HG03432 (cell line): ENCODE results near the gene PSMA5.
A peak's percentile ranks its signal among the peaks of the same experiment; 100 is the strongest.
"Not testable (repeated sequence)": the region's sequence is repeated elsewhere in the genome, so short reads cannot be mapped to it uniquely, and the experiment has no call there.

ENCODE experiments used
- ATAC-seq: cut with Tn5 transposase; IDR thresholded peaks from one replicate; pipeline ENCODE4 v1.9.1; 2021; ENCODE audit warnings: mild to moderate bottlenecking, moderate library complexity; ENCODE audit not compliant: unreplicated experiment

PSMA5 gene

GRCh38 chr1:109434484-109434883 lies 8.2 kb upstream of the PSMA5 start:
- no peak for ATAC-seq

GRCh38 chr1:109433322-109433721 lies 7.1 kb upstream of the PSMA5 start:
- ATAC-seq = no peak

GRCh38 chr1:109432336-109432735 lies 6.1 kb upstream of the PSMA5 start:
- ATAC-seq = no peak

GRCh38 chr1:109427171-109427467 lies 871 bp upstream of the PSMA5 start:
- no peak for ATAC-seq

GRCh38 chr1:109425391-109426280 lies 612 bp downstream of the PSMA5 start:
- peak; percentile 30 for ATAC-seq

- no peak for ATAC-seq
These were observed 2.8 kb downstream of the PSMA5 start for GRCh38 chr1:109423498-109423897.

GRCh38 chr1:109412551-109412950 lies 13.7 kb downstream of the PSMA5 start:
- no peak for ATAC-seq

- no peak for ATAC-seq
These were observed 21.4 kb downstream of the PSMA5 start for GRCh38 chr1:109404838-109405237.

- no peak for ATAC-seq
These were observed 24.2 kb downstream of the PSMA5 start for GRCh38 chr1:109402025-109402424.

- no peak for ATAC-seq
These were observed 26.1 kb downstream of the PSMA5 start for GRCh38 chr1:109400035-109400655.

GRCh38 chr1:109399326-109399957 lies 26.8 kb downstream of the PSMA5 start:
- no peak for ATAC-seq

GRCh38 chr1:109398343-109399225 lies 27.7 kb downstream of the PSMA5 start:
- no peak for ATAC-seq

- ATAC-seq = peak; percentile 86
These were observed 28.5 kb downstream of the PSMA5 start, which contains the start of gene SORT1 for GRCh38 chr1:109397581-109398342. SORT1 (minus strand) TSS chr1:109397918; CDS start chr1:109397892, 26 bp downstream.

- ATAC-seq = peak; percentile 20
These were observed 29.2 kb downstream of the PSMA5 start for GRCh38 chr1:109396871-109397580.

GRCh38 chr1:109396513-109396839 lies 29.8 kb downstream of the PSMA5 start:
- no peak for ATAC-seq

- no peak for ATAC-seq
These were observed 30.4 kb downstream of the PSMA5 start for GRCh38 chr1:109395602-109396512.

- not testable (repeated sequence) for ATAC-seq
These were observed 31.0 kb downstream of the PSMA5 start for GRCh38 chr1:109395282-109395599.

- ATAC-seq = no peak
These were observed 31.5 kb downstream of the PSMA5 start for GRCh38 chr1:109394591-109395281.
